PC-3 (cell line): Measurements from ENCODE around the gene CMTM3. TPM values are rescaled to one million over a fixed set of nuclear protein-coding genes. Genes with fewer than 3 reads are reported as not detected.
"Not testable (repeated sequence)": the region's sequence is repeated elsewhere in the genome, so short reads cannot be mapped to it uniquely, and the experiment has no call there.

Source experiments
- ATAC-seq: fragments of 200-7000 bp; cut with Tn5 transposase; 2 replicates; pipeline ENCODE4 v1.9.1; 2020; ENCODE audit warnings: mild to moderate bottlenecking, moderate library complexity
- BruUV-seq: library from RNA; stranded (reverse); fragments of 400-500 nt; replicated peaks from 2 replicates; lab custom pipeline; 2021; lab: Mats Ljungman, UMichigan
- CTCF ChIA-PET: fragments of 300-600 bp; sonication (Branson Sonifier 250); formaldehyde crosslinking; loops from one replicate; lab custom pipeline; 2022; ENCODE audit warnings: antibody characterized with exemption; lab: Charles Lee
- POLR2A ChIA-PET: fragments of 300-600 bp; sonication (Branson Sonifier 250); formaldehyde crosslinking; loops from one replicate; lab custom pipeline; 2022; ENCODE audit warnings: antibody characterized with exemption; ENCODE audit not compliant: unreplicated experiment; lab: Charles Lee
- DNase-seq: peaks from one replicate; pipeline ENCODE4 v3.0.0-alpha.2; 2015
- H2AFZ ChIP-seq: fragments of 300-600 bp; sonication (generic); 2 replicates; pipeline ENCODE4 v1.6.0; 2016; ENCODE audit warnings: antibody characterized with exemption, low read length
- H3F3A ChIP-seq: fragments of 300-600 bp; sonication (generic); one replicate; pipeline ENCODE4 v1.6.0; 2017; ENCODE audit warnings: antibody characterized with exemption, low read length, control low read depth, mild to moderate bottlenecking; ENCODE audit not compliant: unreplicated experiment
- H3K27ac ChIP-seq: fragments of 300-600 bp; sonication (generic); 2 replicates; pipeline ENCODE4 v1.5.1; 2016; ENCODE audit warnings: mild to moderate bottlenecking, low read length
- H3K27me3 ChIP-seq: fragments of 300-600 bp; sonication (generic); 2 replicates; pipeline ENCODE4 v1.6.1; 2016; ENCODE audit warnings: low read length, mixed read lengths
- H3K36me3 ChIP-seq: fragments of 300-600 bp; sonication (generic); 2 replicates; pipeline ENCODE4 v1.6.1; 2016; ENCODE audit warnings: low read depth, mixed run types, low read length, mixed read lengths
- H3K4me1 ChIP-seq: fragments of 300-600 bp; sonication (generic); 2 replicates; pipeline ENCODE4 v1.5.1; 2016; ENCODE audit warnings: low read length; ENCODE audit not compliant: insufficient read depth
- H3K4me2 ChIP-seq: fragments of 300-600 bp; sonication (generic); 2 replicates; pipeline ENCODE4 v1.6.0; 2016; ENCODE audit warnings: low read length
- H3K4me3 ChIP-seq: fragments of 300-600 bp; sonication (generic); 2 replicates; pipeline ENCODE4 v1.5.1; 2016; ENCODE audit warnings: mild to moderate bottlenecking, low read length, mixed read lengths
- H3K79me2 ChIP-seq: fragments of 300-600 bp; sonication (generic); 2 replicates; pipeline ENCODE4 v1.6.1; 2017; ENCODE audit warnings: low read length, mixed read lengths
- H3K9ac ChIP-seq: fragments of 300-600 bp; sonication (generic); 2 replicates; pipeline ENCODE4 v1.6.0; 2016; ENCODE audit warnings: mild to moderate bottlenecking, low read length
- H3K9me2 ChIP-seq: fragments of 300-600 bp; sonication (generic); replicated peaks from 2 replicates; pipeline ENCODE4 v1.6.1; 2016; ENCODE audit warnings: mixed run types, low read length, mixed read lengths
- H3K9me3 ChIP-seq: fragments of 300-600 bp; sonication (generic); 2 replicates; pipeline ENCODE4 v1.6.1; 2016; ENCODE audit warnings: low read length, mixed read lengths
- H4K20me1 ChIP-seq: fragments of 300-600 bp; sonication (generic); 2 replicates; pipeline ENCODE4 v1.6.1; 2016; ENCODE audit warnings: low read length, mixed read lengths
- CTCF ChIP-seq: fragments of 300-600 bp; sonication (generic); conservative IDR thresholded peaks from 2 replicates; pipeline ENCODE4 v1.5.1; 2017; ENCODE audit warnings: antibody characterized with exemption, low read depth, mild to moderate bottlenecking, low read length
- EZH2 ChIP-seq: fragments of 300-600 bp; sonication (generic); IDR thresholded peaks from one replicate; pipeline ENCODE4 v1.6.1; 2017; ENCODE audit warnings: antibody characterized with exemption, mild to moderate bottlenecking, low read length; ENCODE audit not compliant: unreplicated experiment
- EZH2phosphoT487 ChIP-seq: fragments of 300-600 bp; sonication (generic); IDR thresholded peaks from 2 replicates; pipeline ENCODE4 v1.6.1; 2018; ENCODE audit warnings: mild to moderate bottlenecking, antibody characterized with exemption, low read length, borderline replicate concordance
- intact Hi-C: fragments of 100-400 bp; cut with micrococcal nuclease; formaldehyde crosslinking; loops from 2 replicates; pipeline ENCODE4 v1.9.0; 2023
- total RNA-seq: library from RNA; depleted of rRNA; stranded (reverse); fragments of >200 nt; gene quantifications from 2 replicates; pipeline ENCODE4 v1.2.3, GENCODE V29; 2014

CMTM3 gene
- total RNA-seq, 1 experiment from 2014 or later, result 9.5 TPM

GRCh38 chr16:66562986-66563385, 41.5 kb upstream of the CMTM3 start:
- no peak overlapping the region for H3K4me2 ChIP-seq
- H4K20me1 ChIP-seq, result no peaks in the 10 kb centered on the region
- H3K27ac ChIP-seq, result no peak overlapping the region
- H3K9ac ChIP-seq, result no peak overlapping the region
- no peaks in the 10 kb centered on the region for H3K79me2 ChIP-seq
- intact Hi-C loops, result loop anchor here (2.0 kb wide), 1 partner anchor 42 kb away; the partner anchor contains the start of gene CMTM3
- POLR2A ChIA-PET, result interaction anchor here (0.7 kb wide), 1 partner anchor 268 kb away, joined by 3 read pairs; the partner anchor contains the start of gene NAE1
- CTCF ChIA-PET, result interaction anchor here (1.0 kb wide), 1 partner anchor 310 kb away, joined by 4 read pairs; no protein-coding TSS in a partner anchor
- no peaks in the 10 kb centered on the region for H3K9me2 ChIP-seq
- ATAC-seq (no peak), DNase-seq (no peak)
- no peaks in the 10 kb centered on the region for H3K36me3 ChIP-seq
- no peaks in the 10 kb centered on the region for H3K4me1 ChIP-seq
- no peaks in the 10 kb centered on the region for H3F3A ChIP-seq
- H2AFZ ChIP-seq, result no peak overlapping the region
- H3K9me3 ChIP-seq, result no peaks in the 10 kb centered on the region
- H3K4me3 ChIP-seq, result no peak overlapping the region
- TF ChIP-seq CTCF (no peak), EZH2 (no peak), EZH2phosphoT487 (no peak)
- no TSS peak for BruUV-seq
- no peaks in the 10 kb centered on the region for H3K27me3 ChIP-seq

DNA sequence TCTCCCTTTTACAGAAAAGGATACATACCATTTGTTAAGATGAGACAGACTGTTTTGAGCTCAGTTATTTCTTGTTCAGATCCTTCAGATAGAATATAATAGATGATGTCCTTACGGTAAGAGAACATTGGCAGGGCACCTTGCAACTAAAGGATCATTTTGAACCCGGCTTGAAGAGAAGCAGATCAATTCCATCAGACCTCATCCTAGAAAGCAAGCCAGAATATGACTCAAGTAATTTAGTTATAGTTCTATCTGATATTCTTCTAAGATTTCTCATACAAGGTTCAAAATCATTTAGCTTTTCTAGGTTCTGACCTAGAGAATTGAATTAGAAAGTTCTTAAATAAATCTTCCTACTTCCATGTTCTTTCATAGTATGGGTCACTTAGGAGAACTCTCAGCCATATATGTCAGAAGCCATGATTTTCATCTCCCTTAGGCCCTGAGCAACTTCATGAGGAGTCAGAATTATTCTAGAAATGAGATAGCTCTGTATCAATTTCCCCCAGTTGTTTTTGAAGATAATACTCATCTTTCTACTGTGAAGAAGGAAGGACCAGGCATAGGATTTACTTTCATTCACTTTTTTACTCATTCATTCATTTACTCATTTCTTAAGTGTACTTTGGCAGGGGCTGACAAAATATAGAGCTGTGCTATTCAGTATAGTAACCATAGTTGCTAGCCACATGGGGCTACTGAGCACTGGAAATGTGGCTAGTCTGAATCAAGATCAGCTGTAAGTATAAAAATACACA, 40.8 kb upstream of the CMTM3 start:
- POLR2A ChIA-PET, result interaction anchor here (0.7 kb wide), 1 partner anchor 267 kb away, joined by 3 read pairs; the partner anchor contains the start of gene NAE1
- no peak for TF ChIP-seq EZH2phosphoT487
- CTCF ChIA-PET, result no interaction called here
- Histone ChIP-seq H3K79me2 (no peaks in the 10 kb centered on the region), H3K9ac (no peak overlapping the region), H2AFZ (no peak overlapping the region), H4K20me1 (no peaks in the 10 kb centered on the region), H3K9me2 (no peaks in the 10 kb centered on the region), H3K4me2 (no peak overlapping the region), H3K27me3 (no peaks in the 10 kb centered on the region), H3F3A (no peaks in the 10 kb centered on the region), H3K27ac (no peak overlapping the region), H3K4me3 (no peak overlapping the region), H3K9me3 (no peaks in the 10 kb centered on the region), H3K4me1 (no peaks in the 10 kb centered on the region), H3K36me3 (no peaks in the 10 kb centered on the region)
- DNase-seq, result no peak
- intact Hi-C loops, result loop anchor here (2.0 kb wide), 1 partner anchor 41 kb away; the partner anchor contains the start of gene CMTM3
- BruUV-seq, result no TSS peak
- no peak for ATAC-seq

GRCh38 chr16:66566051-66566901, 38.2 kb upstream of the CMTM3 start, which contains the start of gene CMTM1:
Gene CMTM1 (plus strand): TSS chr16:66566439. CDS start chr16:66566514, 75 bp downstream.
- no peaks in the 10 kb centered on the region for H3F3A ChIP-seq
- H3K9me3 ChIP-seq, result no peaks in the 10 kb centered on the region
- H3K9me2 ChIP-seq, result no peaks in the 10 kb centered on the region
- no peaks in the 10 kb centered on the region for H3K27me3 ChIP-seq
- POLR2A ChIA-PET, result no interaction called here
- no peak within 1 kb of the TSS for H3K9ac ChIP-seq
- no TSS peak for BruUV-seq
- DNase-seq (no peak), ATAC-seq (no peak)
- no peaks in the 10 kb centered on the region for H3K36me3 ChIP-seq
- CTCF ChIA-PET, result no interaction called here
- no peak within 1 kb of the TSS for H3K4me2 ChIP-seq
- H4K20me1 ChIP-seq, result no peaks in the 10 kb centered on the region
- TF ChIP-seq CTCF, result no peak
- TF ChIP-seq EZH2, result no peak
- no peak for TF ChIP-seq EZH2phosphoT487
- H3K4me1 ChIP-seq, result peaks cover 12% of the 10 kb centered on the region
- no peaks in the 10 kb centered on the region for H3K79me2 ChIP-seq
- no peak within 1 kb of the TSS for H3K4me3 ChIP-seq
- intact Hi-C loops, result no loop called here
- H2AFZ ChIP-seq, result no peak within 1 kb of the TSS
- H3K27ac ChIP-seq, result no peak within 1 kb of the TSS

DNA sequence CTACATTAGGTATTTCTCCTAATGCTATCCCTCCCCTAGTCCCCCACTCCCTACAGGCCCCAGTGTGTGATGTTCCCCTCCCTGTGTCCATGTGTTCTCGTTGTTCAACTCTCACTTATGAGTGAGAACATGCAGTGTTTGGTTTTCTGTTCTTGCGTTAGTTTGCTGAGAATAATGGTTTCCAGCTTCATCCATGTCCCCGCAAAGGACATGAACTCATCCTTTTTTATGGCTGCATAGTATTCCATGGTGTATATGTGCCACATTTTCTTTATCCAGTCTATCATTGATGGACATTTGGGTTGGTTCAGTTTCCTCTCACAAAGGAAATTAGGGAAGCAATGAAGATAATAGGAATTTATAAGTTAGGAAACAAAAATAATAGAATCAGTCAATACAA, 37.2 kb upstream of the CMTM3 start:
- not testable (repeated sequence) for H3K9me3 ChIP-seq, H3K4me3 ChIP-seq

More for the DNA sequence above, 37.2 kb upstream of the CMTM3 start:
- H3K9me2 ChIP-seq, H3K79me2 ChIP-seq, H3F3A ChIP-seq, H3K27me3 ChIP-seq, BruUV-seq, DNase-seq, ATAC-seq, H3K4me2 ChIP-seq, H3K36me3 ChIP-seq, H4K20me1 ChIP-seq, intact Hi-C loops, H2AFZ ChIP-seq, H3K27ac ChIP-seq, POLR2A ChIA-PET, H3K9ac ChIP-seq, CTCF ChIA-PET: not testable (repeated sequence)
- peaks cover 12% of the 10 kb centered on the region for H3K4me1 ChIP-seq
